ENCODE results near the gene HTR2B.
"Not testable (repeated sequence)": the region's sequence is repeated elsewhere in the genome, so short reads cannot be mapped to it uniquely, and the experiment has no call there.

HTR2B gene

DNA sequence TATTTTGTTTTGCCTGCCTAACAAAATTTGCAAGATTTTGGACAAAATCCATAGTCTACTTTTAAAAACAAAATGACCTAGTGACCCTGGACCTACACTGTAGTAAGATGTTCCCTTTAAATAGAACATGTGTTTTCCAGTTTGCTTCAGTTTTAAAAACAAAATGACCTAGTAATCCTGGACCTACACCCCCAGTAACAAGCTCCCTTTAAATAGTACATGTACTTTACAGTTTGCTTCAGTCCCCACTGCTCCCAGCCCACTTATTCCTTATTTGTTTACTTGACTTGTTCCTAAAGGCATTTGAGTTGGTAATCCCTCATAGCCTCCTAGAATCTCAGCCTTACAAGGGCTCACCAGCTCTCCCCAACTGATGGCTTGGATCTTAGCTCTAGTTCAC is 34.5 kb upstream of the HTR2B start:
- no peak for TF ChIP-seq CTCF (conservative IDR thresholded peaks at IDR 0.05; ENCODE audit: low read depth, low read length)
- no peak overlapping the region for H3K4me3 ChIP-seq (ENCODE audit: low read depth, low read length)
- peak; percentile 75 for DNase-seq (ENCODE audit: low read depth)

DNA sequence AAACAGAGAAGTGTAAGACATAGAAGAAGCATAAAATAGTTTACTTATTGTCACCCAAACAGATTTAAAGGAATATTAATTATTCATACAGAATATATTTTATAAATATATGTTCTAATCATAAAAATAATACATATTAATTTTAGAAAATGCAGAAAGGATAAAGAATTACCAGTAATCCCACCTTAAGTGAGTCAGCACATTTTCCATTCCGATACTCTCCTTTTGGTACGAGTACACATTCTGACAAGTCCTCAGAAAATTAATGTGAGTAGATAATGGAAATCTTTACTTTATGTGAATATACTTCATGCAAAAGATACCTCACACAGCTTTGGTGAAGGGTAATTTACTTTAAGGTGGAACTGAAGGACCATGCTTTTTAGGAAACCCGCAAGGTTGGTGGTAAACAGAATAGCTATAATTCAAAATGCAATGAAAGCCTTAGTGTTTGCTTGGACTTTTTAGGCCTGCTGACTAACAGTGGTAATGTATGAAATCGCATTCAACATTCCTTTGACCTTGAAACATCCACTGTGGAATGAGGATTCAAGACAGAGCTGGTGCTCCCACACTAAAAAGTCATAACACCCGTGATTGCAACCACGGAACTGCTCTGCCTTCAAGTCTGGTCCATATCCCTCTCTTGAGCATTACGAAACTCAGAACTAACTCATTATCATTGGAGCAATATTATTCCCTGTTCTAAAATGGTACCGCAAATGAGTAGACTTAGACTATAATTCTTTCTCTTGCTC is 28.1 kb upstream of the HTR2B start:
- peak; percentile 81 for DNase-seq (ENCODE audit: low read depth)
- TF ChIP-seq CTCF (conservative IDR thresholded peaks at IDR 0.05; ENCODE audit: low read depth, low read length), result no peak
- H3K4me3 ChIP-seq (ENCODE audit: low read depth, low read length), result no peak overlapping the region

GRCh38 chr2:231146665-231147064 is 21.8 kb upstream of the HTR2B start:
- H3K4me3 ChIP-seq (ENCODE audit: low read depth, low read length), result no peak overlapping the region
- DNase-seq (ENCODE audit: low read depth), result no peak
- TF ChIP-seq CTCF (conservative IDR thresholded peaks at IDR 0.05; ENCODE audit: low read depth, low read length), result no peak

DNA sequence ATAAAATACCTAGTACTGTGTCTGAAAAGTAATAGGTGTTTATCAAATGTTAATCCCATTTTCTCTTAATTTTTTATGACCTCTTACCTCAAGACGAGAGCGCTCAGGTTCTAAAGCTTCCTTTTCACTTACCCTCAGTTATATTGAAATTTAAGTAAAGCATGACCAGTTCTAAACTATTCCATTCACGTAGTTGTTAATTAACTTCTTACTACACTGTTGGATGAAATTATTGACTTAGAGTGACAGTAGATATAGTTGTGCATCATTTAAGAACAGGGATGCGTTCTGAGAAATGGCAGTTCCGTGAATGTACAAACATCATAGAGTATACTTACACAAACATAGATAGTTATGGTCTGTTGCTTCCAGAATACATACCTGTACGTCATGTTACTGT is 20.1 kb upstream of the HTR2B start:
- H3K4me3 ChIP-seq (ENCODE audit: low read depth, low read length), result no peak overlapping the region
- DNase-seq (ENCODE audit: low read depth), result no peak
- TF ChIP-seq CTCF (conservative IDR thresholded peaks at IDR 0.05; ENCODE audit: low read depth, low read length), result no peak

DNA sequence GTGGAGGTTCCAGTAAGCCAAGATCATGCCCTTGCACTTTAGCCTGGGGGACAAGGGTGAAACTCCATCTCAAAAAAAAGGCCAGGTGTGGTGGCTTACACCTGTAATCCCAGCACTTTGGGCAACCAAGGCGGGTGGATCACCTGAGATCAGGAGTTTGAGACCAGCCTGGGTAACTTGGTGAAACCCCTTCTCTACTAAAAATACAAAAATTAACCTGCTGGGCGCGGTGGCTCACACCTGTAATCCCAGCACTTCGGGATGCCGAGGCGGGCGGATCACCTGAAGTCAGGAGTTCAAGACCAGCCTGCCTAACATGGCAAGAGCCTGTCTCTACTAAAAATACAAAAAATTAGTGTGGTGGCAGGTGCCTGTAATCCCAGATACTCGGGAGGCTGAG is 16.0 kb upstream of the HTR2B start:
- not testable (repeated sequence) for H3K4me3 ChIP-seq (ENCODE audit: low read depth, low read length); DNase-seq (ENCODE audit: low read depth)

DNA sequence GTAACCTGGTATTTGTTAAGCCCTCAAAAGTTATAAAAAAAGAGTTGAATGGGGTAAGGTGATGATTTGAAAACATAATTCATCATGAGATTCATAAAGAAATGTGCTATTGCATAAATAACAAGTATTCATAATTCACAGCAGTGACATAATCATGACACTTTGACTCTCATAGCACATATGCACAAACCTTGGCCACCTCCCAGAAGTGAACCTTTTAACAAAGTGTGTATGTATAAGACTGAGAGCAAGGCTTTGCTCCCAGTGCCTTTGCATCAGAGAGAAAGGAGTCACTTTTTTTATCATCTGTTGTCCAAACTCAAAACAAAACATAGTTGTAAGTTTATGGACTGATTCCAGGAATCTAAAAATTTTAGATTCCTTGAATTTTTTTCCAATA is 15.0 kb upstream of the HTR2B start:
- no peak for TF ChIP-seq CTCF (conservative IDR thresholded peaks at IDR 0.05; ENCODE audit: low read depth, low read length)
- H3K4me3 ChIP-seq (ENCODE audit: low read depth, low read length), result no peak overlapping the region
- peak; percentile 56 for DNase-seq (ENCODE audit: low read depth)

- H3K4me3 ChIP-seq (ENCODE audit: low read depth, low read length), result no peak overlapping the region
- no peak for TF ChIP-seq CTCF (conservative IDR thresholded peaks at IDR 0.05; ENCODE audit: low read depth, low read length)
- DNase-seq (ENCODE audit: low read depth), result peak; percentile 94
Measured at GRCh38 chr2:231138699-231139098, 13.9 kb upstream of the HTR2B start.

All from choroid plexus epithelial cell (primary cell).